IMR-90 (cell line): ENCODE data around the gene FBXL19. TPM values are rescaled to one million over a fixed set of nuclear protein-coding genes. Genes with fewer than 3 reads are reported as not detected.

Experiments
- ATAC-seq: fragments of 200-7000 bp; cut with Tn5 transposase; 2 replicates; pipeline ENCODE4 v1.9.1; 2020; ENCODE audit warnings: low read depth, mild to moderate bottlenecking, moderate library complexity
- BruUV-seq: library from RNA; stranded (reverse); fragments of 400-500 nt; replicated peaks from 2 replicates; lab custom pipeline; 2021; lab: Mats Ljungman, UMichigan
- CTCF ChIA-PET: fragments of 300-600 bp; formaldehyde crosslinking; extraction: SDS; loops from one replicate; lab custom pipeline; 2021; ENCODE audit warnings: antibody characterized with exemption; lab: Yijun Ruan, JAX
- POLR2A ChIA-PET: fragments of 300-600 bp; sonication (Branson Sonifier 250); formaldehyde crosslinking; loops from one replicate; lab custom pipeline; 2022; ENCODE audit warnings: antibody characterized with exemption; ENCODE audit not compliant: unreplicated experiment; lab: Charles Lee
- DNase-seq: peaks from one replicate; pipeline ENCODE4 v3.0.0; 2013
- H2AFZ ChIP-seq: replicated peaks from 2 replicates; pipeline ENCODE3; 2013; ENCODE audit warnings: low read length, mild to moderate bottlenecking; ENCODE audit not compliant: poor library complexity
- H2AK5ac ChIP-seq: 2 replicates; pipeline ENCODE4 v1.6.1; 2013; ENCODE audit warnings: low read depth, low read length, inconsistent platforms
- H2AK9ac ChIP-seq: replicated peaks from 2 replicates; pipeline ENCODE3; 2013; ENCODE audit warnings: mild to moderate bottlenecking, low read depth, low read length, moderate library complexity; ENCODE audit not compliant: poor library complexity
- H2BK120ac ChIP-seq: 2 replicates; pipeline ENCODE4 v1.6.1; 2013; ENCODE audit warnings: low read depth, low read length, inconsistent platforms
- H2BK15ac ChIP-seq: 3 replicates; pipeline ENCODE4 v1.6.1; 2013; ENCODE audit warnings: low read depth, low read length, inconsistent platforms
- H2BK20ac ChIP-seq: 2 replicates; pipeline ENCODE4 v1.6.1; 2013; ENCODE audit warnings: low read depth, mild to moderate bottlenecking, inconsistent platforms, low read length, moderate library complexity
- H2BK5ac ChIP-seq: 2 replicates; pipeline ENCODE4 v1.6.1; 2013; ENCODE audit warnings: mild to moderate bottlenecking, low read depth, low read length, inconsistent platforms; ENCODE audit not compliant: poor library complexity, severe bottlenecking
- H3K14ac ChIP-seq: replicated peaks from 2 replicates; pipeline ENCODE4 v1.6.1; 2013; ENCODE audit warnings: low read depth, low read length, inconsistent platforms
- H3K18ac ChIP-seq: 2 replicates; pipeline ENCODE4 v1.6.1; 2013; ENCODE audit warnings: low read depth, low read length, control low read depth
- H3K23ac ChIP-seq: 2 replicates; pipeline ENCODE4 v1.6.1; 2013; ENCODE audit warnings: low read depth, low read length, inconsistent platforms
- H3K27ac ChIP-seq: 2 replicates; pipeline ENCODE4 v1.5.1; 2013; ENCODE audit warnings: mild to moderate bottlenecking, control low read depth, low read length; ENCODE audit not compliant: insufficient read depth
- H3K27me3 ChIP-seq: 2 replicates; pipeline ENCODE4 v1.6.1; 2013; ENCODE audit warnings: low read length; ENCODE audit not compliant: control insufficient read depth, insufficient read depth
- H3K36me3 ChIP-seq: 2 replicates; pipeline ENCODE4 v1.6.1; 2013; ENCODE audit warnings: low read length, mixed read lengths; ENCODE audit not compliant: control insufficient read depth, insufficient read depth
- H3K4ac ChIP-seq: 2 replicates; pipeline ENCODE4 v1.6.1; 2013; ENCODE audit warnings: low read depth, low read length, inconsistent platforms
- H3K4me1 ChIP-seq: 2 replicates; pipeline ENCODE4 v1.6.1; 2013; ENCODE audit warnings: low read length, mixed read lengths; ENCODE audit not compliant: control insufficient read depth, insufficient read depth
- H3K4me2 ChIP-seq: 2 replicates; pipeline ENCODE4 v1.6.1; 2013; ENCODE audit warnings: low read depth, mild to moderate bottlenecking, control low read depth, low read length, moderate library complexity
- H3K4me3 ChIP-seq: 2 replicates; pipeline ENCODE4 v1.5.1; 2013; ENCODE audit warnings: low read depth, mild to moderate bottlenecking, control low read depth, low read length, moderate library complexity; ENCODE audit not compliant: insufficient read depth
- H3K56ac ChIP-seq: 2 replicates; pipeline ENCODE4 v1.6.1; 2013; ENCODE audit warnings: low read length, inconsistent platforms; ENCODE audit not compliant: insufficient read depth; ENCODE audit errors: extremely low read depth
- H3K79me1 ChIP-seq, 2 experiments: 2 replicates each; pipeline ENCODE4 v1.6.1; 2013; ENCODE audit warnings: low read length in 2 of 2, inconsistent platforms in 1 of 2, low read depth in 1 of 2
- H3K9ac ChIP-seq: 2 replicates; pipeline ENCODE4 v1.6.1; 2013; ENCODE audit warnings: low read depth, low read length, control low read depth
- H3K9me1 ChIP-seq: 2 replicates; pipeline ENCODE4 v1.6.1; 2013; ENCODE audit warnings: low read length, inconsistent platforms; ENCODE audit not compliant: insufficient read depth
- H3K9me3 ChIP-seq: 2 replicates; pipeline ENCODE4 v1.6.1; 2013; ENCODE audit warnings: low read length; ENCODE audit not compliant: control insufficient read depth, insufficient read depth
- H4K20me1 ChIP-seq: 2 replicates; pipeline ENCODE4 v1.6.1; 2013; ENCODE audit warnings: low read length, inconsistent platforms; ENCODE audit not compliant: insufficient read depth
- H4K5ac ChIP-seq: 2 replicates; pipeline ENCODE4 v1.6.1; 2013; ENCODE audit warnings: mild to moderate bottlenecking, low read depth, low read length, control low read depth
- H4K8ac ChIP-seq, 2 experiments: 2 replicates each; pipeline ENCODE4 v1.6.1; 2013; ENCODE audit warnings: low read depth in 2 of 2, low read length in 2 of 2, control low read depth in 1 of 2, inconsistent platforms in 1 of 2
- H4K91ac ChIP-seq: 2 replicates; pipeline ENCODE4 v1.6.1; 2013; ENCODE audit warnings: low read depth, low read length, inconsistent platforms; ENCODE audit not compliant: insufficient read depth
- BHLHE40 ChIP-seq: fragments of 150-350 bp; IDR thresholded peaks from 2 replicates; pipeline ENCODE4 v1.6.1; 2016; ENCODE audit warnings: mild to moderate bottlenecking, low read depth, low read length
- CTCF ChIP-seq: conservative IDR thresholded peaks from 2 replicates; pipeline ENCODE4 v1.5.1; 2012; ENCODE audit warnings: mild to moderate bottlenecking, low read depth, low read length, improper control_type of control experiment
- MAFK ChIP-seq: IDR thresholded peaks from 2 replicates; pipeline ENCODE4 v1.6.1; 2012; ENCODE audit warnings: low read depth, low read length, improper control_type of control experiment
- MAZ ChIP-seq: IDR thresholded peaks from 2 replicates; pipeline ENCODE4 v1.6.1; 2012; ENCODE audit warnings: low read depth, mild to moderate bottlenecking, low read length, improper control_type of control experiment, moderate library complexity, borderline replicate concordance
- MXI1 ChIP-seq: IDR thresholded peaks from 2 replicates; pipeline ENCODE4 v1.6.1; 2012; ENCODE audit warnings: low read depth, mild to moderate bottlenecking, low read length, moderate library complexity, borderline replicate concordance
- NFE2L2 ChIP-seq: fragments of 150-350 bp; IDR thresholded peaks from 2 replicates; pipeline ENCODE4 v1.6.1; 2016; ENCODE audit warnings: low read depth, mild to moderate bottlenecking, low read length
- POLR2A ChIP-seq: IDR thresholded peaks from 2 replicates; pipeline ENCODE4 v1.6.1; 2012; ENCODE audit warnings: mild to moderate bottlenecking, low read depth, low read length
- RFX5 ChIP-seq: IDR thresholded peaks from 2 replicates; pipeline ENCODE4 v1.8.0; 2012; ENCODE audit warnings: low read depth, mild to moderate bottlenecking, low read length, moderate library complexity
- USF2 ChIP-seq: fragments of 150-350 bp; IDR thresholded peaks from 2 replicates; pipeline ENCODE4 v1.6.1; 2017; ENCODE audit warnings: mild to moderate bottlenecking, antibody characterized with exemption, low read length, low read depth
- WGBS, 2 experiments: methylation state at CpG; one replicate each; pipeline versions ENCODE4 v1.1.5 to v1.1.7; 2013; ENCODE audit warnings: missing lambda C conversion rate in 2 of 2; ENCODE audit not compliant: insufficient read length in 1 of 2; ENCODE audit errors: extremely low coverage in 2 of 2; 5-methylcytosine and 5-hydroxymethylcytosine counted together
- dilution Hi-C: fragments of 300-500 bp; cut with HindIII; formaldehyde crosslinking; loops from one replicate; pipeline ENCODE4 v1.14.3; 2018; ENCODE audit warnings: low sequenced_read_pairs; ENCODE audit not compliant: unreplicated experiment
- in situ Hi-C: fragments of 300-500 bp; cut with MboI; formaldehyde crosslinking; loops from 3 replicates; pipeline ENCODE4 v1.14.3; 2019; ENCODE audit warnings: low sequenced_read_pairs, inconsistent platforms, mixed read lengths
- intact Hi-C: fragments of 100-400 bp; cut with micrococcal nuclease; formaldehyde crosslinking; loops from 2 replicates; pipeline ENCODE4 v1.10.0; 2022
- polyA plus RNA-seq, 3 experiments: library from polyadenylated mRNA; depleted of rRNA; stranded (reverse); fragments of >200 nt; gene quantifications; 2 replicates each; pipeline ENCODE4 v1.2.3, GENCODE V29; 2012; ENCODE audit warnings: low replicate concordance in 1 of 3
- total RNA-seq: library from RNA; depleted of rRNA; stranded (reverse); fragments of >200 nt; gene quantifications from 2 replicates; pipeline ENCODE4 v1.2.3, GENCODE V29; 2012

FBXL19 gene
- total and polyA plus RNA-seq, 2 of the 4 experiments (the other 2 are of a cell fraction): 5.0 to 13.8 TPM

GRCh38 chr16:30924076-30924912 is 922 bp downstream of the FBXL19 start:
- ChIA-PET POLR2A (interaction anchor here (0.6 to 1.0 kb wide), 2 partner anchors 22 to 50 kb away, joined by 3 to 4 read pairs; no protein-coding TSS in a partner anchor), CTCF (interaction anchor here (1.1 to 1.5 kb wide), 2 partner anchors 18 kb away, joined by 4 read pairs; no protein-coding TSS in a partner anchor)
- peak overlapping the region; percentile 83 for H3K4me2 ChIP-seq
- H2BK20ac ChIP-seq: no peak overlapping the region
- H4K20me1 ChIP-seq: peaks cover 4% of the 10 kb centered on the region; the same call in 1 of the 2 replicates
- H4K5ac ChIP-seq: no peak overlapping the region
- H3K79me1 ChIP-seq: peaks cover 4 to 49% of the 10 kb centered on the region in 2 experiments; a peak in 2 of 4 replicates
- in situ Hi-C loops (no loop called here), intact Hi-C loops (loop anchor here (5.0 kb wide), 2 partner anchors 162 to 227 kb away; partner anchors contain the start of genes CFAP119, RNF40 and SRCAP), dilution Hi-C loops (no loop called here)
- peak overlapping the region in 1 of 2 experiments; percentile 39; a peak in 1 of 4 replicates for H4K8ac ChIP-seq
- H3K4me1 ChIP-seq: peaks cover 2% of the 10 kb centered on the region; the same call in 1 of the 2 replicates
- BruUV-seq: no TSS peak
- no peaks in the 10 kb centered on the region for H3K9me3 ChIP-seq
- 4% methylated on average over 8 of the region's 53 CpGs; no CpG with 5 or more reads in 1 of the 2 experiments for WGBS, 2 experiments
- H2AK5ac ChIP-seq: peak overlapping the region; percentile 9; the same call in 1 of the 2 replicates
- no peak overlapping the region for H3K18ac ChIP-seq
- H3K27ac ChIP-seq: peak overlapping the region; percentile 21; the same call in 1 of the 2 replicates
- peak overlapping the region; percentile 53 for H3K4me3 ChIP-seq
- H3K23ac ChIP-seq: peak overlapping the region; percentile 53; the same call in 1 of the 2 replicates
- H3K4ac ChIP-seq: peak overlapping the region; percentile 13; the same call in 1 of the 2 replicates
- TF ChIP-seq USF2 (no peak), NFE2L2 (no peak), BHLHE40 (no peak), POLR2A (no peak), MAFK (no peak), MAZ (no peak; the same call in 1 of the 2 replicates), MXI1 (peak; percentile 84; the same call in 1 of the 2 replicates), CTCF (no peak), RFX5 (no peak)
- no peaks in the 10 kb centered on the region for H3K9me1 ChIP-seq
- H2AFZ ChIP-seq: peak overlapping the region; percentile 83
- no peak overlapping the region for H2BK120ac ChIP-seq
- no peaks in the 10 kb centered on the region for H3K27me3 ChIP-seq
- H3K14ac ChIP-seq: peak overlapping the region; percentile 50
- H2BK5ac ChIP-seq: no peak overlapping the region
- ATAC-seq: no peak
- no peak overlapping the region for H2BK15ac ChIP-seq
- no peak overlapping the region for H3K56ac ChIP-seq
- DNase-seq: no peak
- peak overlapping the region; percentile 29; the same call in 1 of the 2 replicates for H4K91ac ChIP-seq
- H2AK9ac ChIP-seq: peak overlapping the region; percentile 98
- H3K36me3 ChIP-seq: peaks cover 17% of the 10 kb centered on the region; the same call in 1 of the 2 replicates
- H3K9ac ChIP-seq: peak overlapping the region; percentile 69
